Mononuclear cell (primary cell): Measurements from ENCODE around the gene LIFR. TPM values are rescaled to one million over a fixed set of nuclear protein-coding genes. Genes with fewer than 3 reads are reported as not detected.

Experiments used
- H3K27me3 ChIP-seq: 2 replicates; pipeline ENCODE4 v1.6.0; 2011; ENCODE audit warnings: low read length, control low read depth; ENCODE audit not compliant: insufficient read depth
- H3K4me1 ChIP-seq: 2 replicates; pipeline ENCODE4 v1.5.1; 2011; ENCODE audit warnings: mild to moderate bottlenecking, low read length, control low read depth; ENCODE audit not compliant: insufficient read depth
- H3K4me3 ChIP-seq: 2 replicates; pipeline ENCODE4 v1.5.1; 2011; ENCODE audit warnings: mild to moderate bottlenecking, low read length, moderate library complexity
- H3K9me3 ChIP-seq: 2 replicates; pipeline ENCODE4 v1.5.1; 2011; ENCODE audit warnings: low read depth, mild to moderate bottlenecking, control low read depth, low read length
- total RNA-seq: library from RNA; depleted of rRNA; stranded (reverse); fragments of >200 nt; gene quantifications from one replicate; pipeline ENCODE4 v1.2.3, GENCODE V29; 2012

Gene LIFR
- total RNA-seq, 1 donor = 0.31 TPM

- H3K9me3 ChIP-seq = no peaks in the 10 kb centered on the region
Observed at GRCh38 chr5:38463634-38464521, 92.6 kb downstream of the LIFR start.

GRCh38 chr5:38462976-38463633 lies 93.3 kb downstream of the LIFR start:
- Histone ChIP-seq H3K9me3 (no peaks in the 10 kb centered on the region), H3K4me3 (no peak overlapping the region), H3K27me3 (peaks cover 85% of the 10 kb centered on the region), H3K4me1 (no peaks in the 10 kb centered on the region)

More at GRCh38 chr5:38463634-38464521, 92.6 kb downstream of the LIFR start:
- peaks cover 82% of the 10 kb centered on the region for H3K27me3 ChIP-seq
- H3K4me1 ChIP-seq = no peaks in the 10 kb centered on the region
- no peak overlapping the region for H3K4me3 ChIP-seq

- Histone ChIP-seq H3K9me3 (no peaks in the 10 kb centered on the region), H3K4me1 (peaks cover 11% of the 10 kb centered on the region), H3K4me3 (no peak overlapping the region), H3K27me3 (peaks cover 89% of the 10 kb centered on the region)
Observed at GRCh38 chr5:38458174-38458573, 98.3 kb downstream of the LIFR start.

GRCh38 chr5:38456657-38457399 lies 99.6 kb downstream of the LIFR start:
- peaks cover 18% of the 10 kb centered on the region for H3K4me1 ChIP-seq
- H3K9me3 ChIP-seq = no peaks in the 10 kb centered on the region
- peaks cover 90% of the 10 kb centered on the region for H3K27me3 ChIP-seq
- no peak overlapping the region for H3K4me3 ChIP-seq

- H3K4me1 ChIP-seq = peaks cover 18% of the 10 kb centered on the region
- H3K27me3 ChIP-seq = peaks cover 89% of the 10 kb centered on the region
- H3K9me3 ChIP-seq = no peaks in the 10 kb centered on the region
- H3K4me3 ChIP-seq = no peak overlapping the region
Observed at GRCh38 chr5:38455796-38456330, 100.6 kb downstream of the LIFR start.

GRCh38 chr5:38453921-38454320 lies 102.5 kb downstream of the LIFR start:
- no peaks in the 10 kb centered on the region for H3K9me3 ChIP-seq
- peaks cover 89% of the 10 kb centered on the region for H3K27me3 ChIP-seq
- peaks cover 18% of the 10 kb centered on the region for H3K4me1 ChIP-seq
- no peak overlapping the region for H3K4me3 ChIP-seq

- H3K4me1 ChIP-seq = peaks cover 18% of the 10 kb centered on the region
- no peaks in the 10 kb centered on the region for H3K9me3 ChIP-seq
- H3K27me3 ChIP-seq = peaks cover 89% of the 10 kb centered on the region
Observed at GRCh38 chr5:38453506-38453905, 102.9 kb downstream of the LIFR start.

GRCh38 chr5:38452201-38452600 lies 104.2 kb downstream of the LIFR start:
- Histone ChIP-seq H3K27me3 (peaks cover 89% of the 10 kb centered on the region), H3K9me3 (no peaks in the 10 kb centered on the region)

More at GRCh38 chr5:38453506-38453905, 102.9 kb downstream of the LIFR start:
- H3K4me3 ChIP-seq = no peak overlapping the region

GRCh38 chr5:38451074-38451725 lies 105.2 kb downstream of the LIFR start:
- H3K4me3 ChIP-seq = no peak overlapping the region
- H3K9me3 ChIP-seq = no peaks in the 10 kb centered on the region
- H3K27me3 ChIP-seq = peaks cover 89% of the 10 kb centered on the region
- peaks cover 18% of the 10 kb centered on the region for H3K4me1 ChIP-seq

More at GRCh38 chr5:38452201-38452600, 104.2 kb downstream of the LIFR start:
- Histone ChIP-seq H3K4me1 (peaks cover 18% of the 10 kb centered on the region), H3K4me3 (no peak overlapping the region)

GRCh38 chr5:38450627-38451026 lies 105.8 kb downstream of the LIFR start:
- Histone ChIP-seq H3K4me1 (peaks cover 18% of the 10 kb centered on the region), H3K9me3 (no peaks in the 10 kb centered on the region), H3K27me3 (peaks cover 87% of the 10 kb centered on the region), H3K4me3 (no peak overlapping the region)

- no peaks in the 10 kb centered on the region for H3K9me3 ChIP-seq
- H3K4me1 ChIP-seq = peaks cover 13% of the 10 kb centered on the region
- H3K4me3 ChIP-seq = no peak overlapping the region
- H3K27me3 ChIP-seq = peaks cover 82% of the 10 kb centered on the region
Observed at GRCh38 chr5:38448568-38449350, 107.7 kb downstream of the LIFR start.

GRCh38 chr5:38447786-38448185 lies 108.7 kb downstream of the LIFR start:
- Histone ChIP-seq H3K4me1 (peaks cover 3% of the 10 kb centered on the region), H3K27me3 (peaks cover 84% of the 10 kb centered on the region), H3K4me3 (no peak overlapping the region), H3K9me3 (no peaks in the 10 kb centered on the region)

GRCh38 chr5:38447056-38447455 lies 109.4 kb downstream of the LIFR start:
- no peaks in the 10 kb centered on the region for H3K4me1 ChIP-seq
- peaks cover 81% of the 10 kb centered on the region for H3K27me3 ChIP-seq

More at GRCh38 chr5:38447056-38447455, 109.4 kb downstream of the LIFR start:
- Histone ChIP-seq H3K4me3 (no peak overlapping the region), H3K9me3 (no peaks in the 10 kb centered on the region)
